Hematopoietic multipotent progenitor cell treated with erythropoietin and hydrocortisone succinate and interleukin-3 and kit ligand, for 17 days (in vitro differentiated cells): ENCODE data around the gene GPHA2.
"Not testable (repeated sequence)": the region's sequence is repeated elsewhere in the genome, so short reads cannot be mapped to it uniquely, and the experiment has no call there.

Experiments
- DNase-seq: peaks from one replicate; pipeline ENCODE4 v3.0.0-alpha.2; 2015; ENCODE audit warnings: low spot score

The GPHA2 gene

GRCh38 chr11:64935359-64936081, at the start of gene GPHA2:
Gene GPHA2 (minus strand): TSS chr11:64935893. CDS start chr11:64935460, 433 bp downstream.
- no peak for DNase-seq

GRCh38 chr11:64983339-64983738, 47.6 kb upstream of the GPHA2 start:
- DNase-seq: not testable (repeated sequence)

- no peak for DNase-seq
Observed at GRCh38 chr11:64976651-64977050, 41.0 kb upstream of the GPHA2 start.

- no peak for DNase-seq
Observed at GRCh38 chr11:64974124-64974523, 38.4 kb upstream of the GPHA2 start.

GRCh38 chr11:64971421-64972233, 35.9 kb upstream of the GPHA2 start, which contains the start of gene MAJIN:
Gene MAJIN (minus strand): TSS chr11:64972108. CDS start chr11:64959405, 12,703 bp downstream.
- peak; percentile 46 for DNase-seq

- no peak for DNase-seq
Observed at GRCh38 chr11:64970731-64971151, 35.0 kb upstream of the GPHA2 start.

- no peak for DNase-seq
Observed at GRCh38 chr11:64969209-64969608, 33.5 kb upstream of the GPHA2 start.

- no peak for DNase-seq
Observed at GRCh38 chr11:64967375-64967774, 31.7 kb upstream of the GPHA2 start.

- DNase-seq: no peak
Observed at GRCh38 chr11:64963072-64963631, 27.5 kb upstream of the GPHA2 start.

GRCh38 chr11:64960719-64961118, 25.0 kb upstream of the GPHA2 start:
- no peak for DNase-seq

GRCh38 chr11:64959498-64959897, 23.8 kb upstream of the GPHA2 start:
- no peak for DNase-seq

GRCh38 chr11:64954201-64954600, 18.5 kb upstream of the GPHA2 start:
- DNase-seq: no peak

GRCh38 chr11:64951529-64951928, 15.8 kb upstream of the GPHA2 start:
- no peak for DNase-seq

- DNase-seq: no peak
Observed at GRCh38 chr11:64947208-64947814, 11.6 kb upstream of the GPHA2 start.

GRCh38 chr11:64936539-64936938, 846 bp upstream of the GPHA2 start:
- DNase-seq: no peak

- DNase-seq: no peak
Observed at GRCh38 chr11:64934682-64935358, 873 bp downstream of the GPHA2 start.

- no peak for DNase-seq
Observed at GRCh38 chr11:64933935-64934681, 1.6 kb downstream of the GPHA2 start.

- DNase-seq: no peak
Observed at GRCh38 chr11:64933213-64933934, 2.3 kb downstream of the GPHA2 start.

- DNase-seq: no peak
Observed at GRCh38 chr11:64932324-64932723, 3.4 kb downstream of the GPHA2 start.

- DNase-seq: no peak
Observed at GRCh38 chr11:64931290-64931689, 4.4 kb downstream of the GPHA2 start.
